Measurements from ENCODE around the gene ZNF385D. TPM values are rescaled to one million over a fixed set of nuclear protein-coding genes. Genes with fewer than 3 reads are reported as not detected.

ZNF385D gene
- total RNA-seq, 2 experiments from 2014 or later: not detected

- Mint-ChIP-seq H3K27ac (no peak overlapping the region), H3K27me3 (no peaks in the 10 kb centered on the region), H3K9me3 (peaks cover 3% of the 10 kb centered on the region), H3K4me1 (no peaks in the 10 kb centered on the region), H3K4me3 (no peak overlapping the region), H3K36me3 (no peaks in the 10 kb centered on the region)
- DNase-seq: no peak
- ATAC-seq (ENCODE audit: low read depth): no peak
- POLR2A ChIA-PET: no interaction called here
Measured at GRCh38 chr3:21738283-21738682, 12.7 kb downstream of the ZNF385D start.

- H3K4me1 Mint-ChIP-seq: no peaks in the 10 kb centered on the region
- ATAC-seq (ENCODE audit: low read depth) (no peak), DNase-seq (no peak)
- H3K27ac Mint-ChIP-seq: no peak overlapping the region
- POLR2A ChIA-PET: no interaction called here
- H3K27me3 Mint-ChIP-seq: no peaks in the 10 kb centered on the region
- peaks cover 3% of the 10 kb centered on the region for H3K9me3 Mint-ChIP-seq
- H3K36me3 Mint-ChIP-seq: no peaks in the 10 kb centered on the region
- H3K4me3 Mint-ChIP-seq: no peak overlapping the region
Measured at GRCh38 chr3:21734746-21735145, 16.3 kb downstream of the ZNF385D start.

- no peak overlapping the region for H3K27ac Mint-ChIP-seq
- POLR2A ChIA-PET: no interaction called here
- no peak overlapping the region for H3K4me3 Mint-ChIP-seq
- DNase-seq: no peak
- no peak for ATAC-seq (ENCODE audit: low read depth)
- H3K4me1 Mint-ChIP-seq: no peaks in the 10 kb centered on the region
- peaks cover 4% of the 10 kb centered on the region for H3K9me3 Mint-ChIP-seq
- no peaks in the 10 kb centered on the region for H3K27me3 Mint-ChIP-seq
- H3K36me3 Mint-ChIP-seq: no peaks in the 10 kb centered on the region
Measured at GRCh38 chr3:21729888-21730459, 21.0 kb downstream of the ZNF385D start.

GRCh38 chr3:21729331-21729730 is 21.7 kb downstream of the ZNF385D start:
- Mint-ChIP-seq H3K36me3 (no peaks in the 10 kb centered on the region), H3K27me3 (no peaks in the 10 kb centered on the region), H3K4me3 (no peak overlapping the region), H3K9me3 (peaks cover 7% of the 10 kb centered on the region), H3K27ac (no peak overlapping the region), H3K4me1 (no peaks in the 10 kb centered on the region)
- POLR2A ChIA-PET: no interaction called here
- no peak for ATAC-seq (ENCODE audit: low read depth)
- no peak for DNase-seq

- POLR2A ChIA-PET: no interaction called here
- ATAC-seq (ENCODE audit: low read depth) (no peak), DNase-seq (no peak)
- Mint-ChIP-seq H3K4me3 (no peak overlapping the region), H3K27ac (no peak overlapping the region), H3K4me1 (no peaks in the 10 kb centered on the region), H3K27me3 (no peaks in the 10 kb centered on the region), H3K9me3 (peaks cover 12% of the 10 kb centered on the region), H3K36me3 (no peaks in the 10 kb centered on the region)
Measured at GRCh38 chr3:21722768-21723167, 28.2 kb downstream of the ZNF385D start.

- Mint-ChIP-seq H3K36me3 (no peaks in the 10 kb centered on the region), H3K27me3 (no peaks in the 10 kb centered on the region), H3K9me3 (peaks cover 11% of the 10 kb centered on the region), H3K4me3 (no peak overlapping the region), H3K4me1 (no peaks in the 10 kb centered on the region), H3K27ac (no peak overlapping the region)
- POLR2A ChIA-PET: no interaction called here
- DNase-seq: no peak
- no peak for ATAC-seq (ENCODE audit: low read depth)
Measured at GRCh38 chr3:21722301-21722700, 28.7 kb downstream of the ZNF385D start.

- Mint-ChIP-seq H3K4me3 (no peak overlapping the region), H3K4me1 (no peaks in the 10 kb centered on the region), H3K27ac (no peak overlapping the region), H3K27me3 (no peaks in the 10 kb centered on the region), H3K9me3 (peaks cover 9% of the 10 kb centered on the region), H3K36me3 (no peaks in the 10 kb centered on the region)
- ATAC-seq (ENCODE audit: low read depth): no peak
- POLR2A ChIA-PET: no interaction called here
- no peak for DNase-seq
Measured at GRCh38 chr3:21718943-21719591, 31.9 kb downstream of the ZNF385D start.

- Mint-ChIP-seq H3K4me3 (no peak overlapping the region), H3K9me3 (peaks cover 6% of the 10 kb centered on the region), H3K4me1 (no peaks in the 10 kb centered on the region), H3K27ac (no peak overlapping the region), H3K36me3 (no peaks in the 10 kb centered on the region), H3K27me3 (no peaks in the 10 kb centered on the region)
- no peak for DNase-seq
- ATAC-seq (ENCODE audit: low read depth): no peak
- POLR2A ChIA-PET: no interaction called here
Measured at GRCh38 chr3:21718161-21718765, 32.7 kb downstream of the ZNF385D start.

GRCh38 chr3:21715662-21716061 is 35.3 kb downstream of the ZNF385D start:
- no peak for ATAC-seq (ENCODE audit: low read depth)
- H3K36me3 Mint-ChIP-seq: no peaks in the 10 kb centered on the region
- POLR2A ChIA-PET: no interaction called here

GRCh38 chr3:21705769-21706168 is 45.2 kb downstream of the ZNF385D start:
- H3K36me3 Mint-ChIP-seq: no peaks in the 10 kb centered on the region
- H3K27ac Mint-ChIP-seq: no peak overlapping the region
- no peak for ATAC-seq (ENCODE audit: low read depth)
- no peak overlapping the region for H3K4me3 Mint-ChIP-seq
- no peak for DNase-seq
- H3K4me1 Mint-ChIP-seq: no peaks in the 10 kb centered on the region
- peaks cover 5% of the 10 kb centered on the region for H3K9me3 Mint-ChIP-seq
- POLR2A ChIA-PET: no interaction called here
- no peaks in the 10 kb centered on the region for H3K27me3 Mint-ChIP-seq

More at GRCh38 chr3:21715662-21716061, 35.3 kb downstream of the ZNF385D start:
- no peaks in the 10 kb centered on the region for H3K4me1 Mint-ChIP-seq
- no peak overlapping the region for H3K27ac Mint-ChIP-seq
- H3K27me3 Mint-ChIP-seq: no peaks in the 10 kb centered on the region
- H3K9me3 Mint-ChIP-seq: peaks cover 8% of the 10 kb centered on the region
- DNase-seq: no peak
- H3K4me3 Mint-ChIP-seq: no peak overlapping the region

GRCh38 chr3:21704796-21705195 is 46.2 kb downstream of the ZNF385D start:
- Mint-ChIP-seq H3K9me3 (peaks cover 5% of the 10 kb centered on the region), H3K4me1 (no peaks in the 10 kb centered on the region), H3K36me3 (no peaks in the 10 kb centered on the region), H3K4me3 (no peak overlapping the region), H3K27ac (no peak overlapping the region), H3K27me3 (no peaks in the 10 kb centered on the region)
- ATAC-seq (ENCODE audit: low read depth) (no peak), DNase-seq (no peak)
- POLR2A ChIA-PET: no interaction called here

- no peak overlapping the region for H3K27ac Mint-ChIP-seq
- H3K4me1 Mint-ChIP-seq: no peaks in the 10 kb centered on the region
- H3K27me3 Mint-ChIP-seq: no peaks in the 10 kb centered on the region
- POLR2A ChIA-PET: no interaction called here
- no peak for DNase-seq
- H3K4me3 Mint-ChIP-seq: no peak overlapping the region
- H3K9me3 Mint-ChIP-seq: peaks cover 8% of the 10 kb centered on the region
- ATAC-seq (ENCODE audit: low read depth): no peak
- H3K36me3 Mint-ChIP-seq: no peaks in the 10 kb centered on the region
Measured at GRCh38 chr3:21703291-21703690, 47.7 kb downstream of the ZNF385D start.

GRCh38 chr3:21697707-21698106 is 53.3 kb downstream of the ZNF385D start:
- Mint-ChIP-seq H3K36me3 (no peaks in the 10 kb centered on the region), H3K4me3 (no peak overlapping the region), H3K9me3 (peaks cover 4% of the 10 kb centered on the region), H3K27ac (no peak overlapping the region), H3K27me3 (no peaks in the 10 kb centered on the region), H3K4me1 (no peaks in the 10 kb centered on the region)
- POLR2A ChIA-PET: no interaction called here
- DNase-seq: no peak
- ATAC-seq (ENCODE audit: low read depth): no peak

- DNase-seq (no peak), ATAC-seq (ENCODE audit: low read depth) (no peak)
- POLR2A ChIA-PET: interaction anchor here (0.6 kb wide), 1 partner anchor 159 kb away, joined by 3 read pairs; no protein-coding TSS in a partner anchor
- H3K36me3 Mint-ChIP-seq: no peaks in the 10 kb centered on the region
- no peaks in the 10 kb centered on the region for H3K4me1 Mint-ChIP-seq
- H3K27ac Mint-ChIP-seq: no peak overlapping the region
- peaks cover 7% of the 10 kb centered on the region for H3K9me3 Mint-ChIP-seq
- no peak overlapping the region for H3K4me3 Mint-ChIP-seq
- no peaks in the 10 kb centered on the region for H3K27me3 Mint-ChIP-seq
Measured at GRCh38 chr3:21694506-21694905, 56.5 kb downstream of the ZNF385D start.

All from activated naive CD8-positive, alpha-beta T cell treated with anti-CD3 and anti-CD28 coated beads, Interleukin-2, amount 10 ng/mL, durations not matched to agents 7 days and 5 days (primary cell).